ENCODE data around the gene PABPN1L.

PABPN1L gene

GRCh38 chr16:88843256-88843655 is 23.2 kb downstream of the PABPN1L start:
- Histone ChIP-seq H3K9me2 (replicated peaks; ENCODE audit: control insufficient read depth, low read length) (no peaks in the 10 kb centered on the region), H3K4me2 (ENCODE audit: low read length) (no peak overlapping the region), H4K20me1 (ENCODE audit: control insufficient read depth, insufficient read depth, low read depth, low read length) (no peaks in the 10 kb centered on the region), H3K79me2 (ENCODE audit: control insufficient read depth, low read length) (no peaks in the 10 kb centered on the region), H3K4me1 (ENCODE audit: control insufficient read depth, low read length) (no peaks in the 10 kb centered on the region), H3K27me3 (ENCODE audit: control insufficient read depth, low read length) (no peaks in the 10 kb centered on the region), H3K36me3 (ENCODE audit: control insufficient read depth, low read length) (no peaks in the 10 kb centered on the region), H3K27ac (ENCODE audit: low read depth, low read length) (no peak overlapping the region), H3K4me3 (ENCODE audit: low read length) (no peak overlapping the region), H3F3A (ENCODE audit: control insufficient read depth, insufficient read depth) (no peaks in the 10 kb centered on the region), H3K9me3 (ENCODE audit: control insufficient read depth, insufficient read depth, low read length) (no peaks in the 10 kb centered on the region)
- no peak for TF ChIP-seq EZH2phosphoT487 (IDR thresholded peaks at IDR 0.05; ENCODE audit: borderline replicate concordance, low read length)
- TF ChIP-seq, protein P1, sequence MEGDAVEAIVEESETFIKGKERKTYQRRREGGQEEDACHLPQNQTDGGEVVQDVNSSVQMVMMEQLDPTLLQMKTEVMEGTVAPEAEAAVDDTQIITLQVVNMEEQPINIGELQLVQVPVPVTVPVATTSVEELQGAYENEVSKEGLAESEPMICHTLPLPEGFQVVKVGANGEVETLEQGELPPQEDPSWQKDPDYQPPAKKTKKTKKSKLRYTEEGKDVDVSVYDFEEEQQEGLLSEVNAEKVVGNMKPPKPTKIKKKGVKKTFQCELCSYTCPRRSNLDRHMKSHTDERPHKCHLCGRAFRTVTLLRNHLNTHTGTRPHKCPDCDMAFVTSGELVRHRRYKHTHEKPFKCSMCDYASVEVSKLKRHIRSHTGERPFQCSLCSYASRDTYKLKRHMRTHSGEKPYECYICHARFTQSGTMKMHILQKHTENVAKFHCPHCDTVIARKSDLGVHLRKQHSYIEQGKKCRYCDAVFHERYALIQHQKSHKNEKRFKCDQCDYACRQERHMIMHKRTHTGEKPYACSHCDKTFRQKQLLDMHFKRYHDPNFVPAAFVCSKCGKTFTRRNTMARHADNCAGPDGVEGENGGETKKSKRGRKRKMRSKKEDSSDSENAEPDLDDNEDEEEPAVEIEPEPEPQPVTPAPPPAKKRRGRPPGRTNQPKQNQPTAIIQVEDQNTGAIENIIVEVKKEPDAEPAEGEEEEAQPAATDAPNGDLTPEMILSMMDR (IDR thresholded peaks at IDR 0.05; ENCODE audit: low read depth, low read length, poor library complexity, severe bottlenecking): no peak

GRCh38 chr16:88842806-88843205 is 23.7 kb downstream of the PABPN1L start:
- Histone ChIP-seq H3K36me3 (ENCODE audit: control insufficient read depth, low read length) (no peaks in the 10 kb centered on the region), H3K4me1 (ENCODE audit: control insufficient read depth, low read length) (no peaks in the 10 kb centered on the region), H3K4me3 (ENCODE audit: low read length) (no peak overlapping the region), H4K20me1 (ENCODE audit: control insufficient read depth, insufficient read depth, low read depth, low read length) (no peaks in the 10 kb centered on the region), H3K4me2 (ENCODE audit: low read length) (no peak overlapping the region), H3K27ac (ENCODE audit: low read depth, low read length) (no peak overlapping the region), H3K9me3 (ENCODE audit: control insufficient read depth, insufficient read depth, low read length) (no peaks in the 10 kb centered on the region), H3K27me3 (ENCODE audit: control insufficient read depth, low read length) (no peaks in the 10 kb centered on the region), H3F3A (ENCODE audit: control insufficient read depth, insufficient read depth) (no peaks in the 10 kb centered on the region), H3K9me2 (replicated peaks; ENCODE audit: control insufficient read depth, low read length) (no peaks in the 10 kb centered on the region), H3K79me2 (ENCODE audit: control insufficient read depth, low read length) (no peaks in the 10 kb centered on the region)
- TF ChIP-seq, protein P1 (IDR thresholded peaks at IDR 0.05; ENCODE audit: low read depth, low read length, poor library complexity, severe bottlenecking): no peak
- TF ChIP-seq EZH2phosphoT487 (IDR thresholded peaks at IDR 0.05; ENCODE audit: borderline replicate concordance, low read length): no peak

GRCh38 chr16:88842308-88842756 is 24.1 kb downstream of the PABPN1L start:
- Histone ChIP-seq H3K27me3 (ENCODE audit: control insufficient read depth, low read length) (no peaks in the 10 kb centered on the region), H3K4me3 (ENCODE audit: low read length) (no peak overlapping the region), H3K9me3 (ENCODE audit: control insufficient read depth, insufficient read depth, low read length) (no peaks in the 10 kb centered on the region), H4K20me1 (ENCODE audit: control insufficient read depth, insufficient read depth, low read depth, low read length) (no peaks in the 10 kb centered on the region), H3F3A (ENCODE audit: control insufficient read depth, insufficient read depth) (no peaks in the 10 kb centered on the region), H3K4me2 (ENCODE audit: low read length) (no peak overlapping the region), H3K4me1 (ENCODE audit: control insufficient read depth, low read length) (no peaks in the 10 kb centered on the region), H3K79me2 (ENCODE audit: control insufficient read depth, low read length) (no peaks in the 10 kb centered on the region), H3K27ac (ENCODE audit: low read depth, low read length) (no peak overlapping the region), H3K9me2 (replicated peaks; ENCODE audit: control insufficient read depth, low read length) (no peaks in the 10 kb centered on the region), H3K36me3 (ENCODE audit: control insufficient read depth, low read length) (no peaks in the 10 kb centered on the region)
- TF ChIP-seq, protein P1 (IDR thresholded peaks at IDR 0.05; ENCODE audit: low read depth, low read length, poor library complexity, severe bottlenecking): no peak
- TF ChIP-seq EZH2phosphoT487 (IDR thresholded peaks at IDR 0.05; ENCODE audit: borderline replicate concordance, low read length): no peak

Measured in DOHH2 (cell line).